Right lobe of liver (tissue), 4 donors: Measurements from ENCODE around the gene GDNF.

Source experiments
- CTCF ChIP-seq, 4 donors: fragments of 200-600 bp in 3 of 4; fragments of 450-650 bp in 1 of 4; IDR thresholded peaks; one replicate each; pipeline versions ENCODE4 v1.5.1 to v1.8.0; 2016 to 2022; ENCODE audit warnings: antibody characterized with exemption in 4 of 4, mild to moderate bottlenecking in 2 of 4
- POLR2A ChIP-seq: fragments of 450-650 bp; IDR thresholded peaks from one replicate; pipeline ENCODE4 v1.6.1; 2017; ENCODE audit warnings: antibody characterized with exemption, mild to moderate bottlenecking
- donor health status: DM: no; HTN: no; CAD: no.
- donor health status: DM: no; HTN: no; CAD: no.
- donor health status: DM: no; HTN: yes; CAD: no.

GRCh38 chr5:37876943-37877342, 37.1 kb upstream of the GDNF start:
- no peak for TF ChIP-seq POLR2A
- no peak for TF ChIP-seq CTCF (IDR thresholded peaks at IDR 0.05)
